IMR-90 (cell line): Measurements from ENCODE around the gene SEMA4D. TPM values are rescaled to one million over a fixed set of nuclear protein-coding genes. Genes with fewer than 3 reads are reported as not detected.

ENCODE experiments used
- ATAC-seq: fragments of 200-7000 bp; cut with Tn5 transposase; 2 replicates; pipeline ENCODE4 v1.9.1; 2020; ENCODE audit warnings: low read depth, mild to moderate bottlenecking, moderate library complexity
- BruUV-seq: library from RNA; stranded (reverse); fragments of 400-500 nt; replicated peaks from 2 replicates; lab custom pipeline; 2021; lab: Mats Ljungman, UMichigan
- CTCF ChIA-PET: fragments of 300-600 bp; formaldehyde crosslinking; extraction: SDS; loops from one replicate; lab custom pipeline; 2021; ENCODE audit warnings: antibody characterized with exemption; lab: Yijun Ruan, JAX
- POLR2A ChIA-PET: fragments of 300-600 bp; sonication (Branson Sonifier 250); formaldehyde crosslinking; loops from one replicate; lab custom pipeline; 2022; ENCODE audit warnings: antibody characterized with exemption; ENCODE audit not compliant: unreplicated experiment; lab: Charles Lee
- DNase-seq: peaks from one replicate; pipeline ENCODE4 v3.0.0; 2013
- H2AFZ ChIP-seq: replicated peaks from 2 replicates; pipeline ENCODE3; 2013; ENCODE audit warnings: low read length, mild to moderate bottlenecking; ENCODE audit not compliant: poor library complexity
- H2AK5ac ChIP-seq: 2 replicates; pipeline ENCODE4 v1.6.1; 2013; ENCODE audit warnings: low read depth, low read length, inconsistent platforms
- H2AK9ac ChIP-seq: replicated peaks from 2 replicates; pipeline ENCODE3; 2013; ENCODE audit warnings: mild to moderate bottlenecking, low read depth, low read length, moderate library complexity; ENCODE audit not compliant: poor library complexity
- H2BK120ac ChIP-seq: 2 replicates; pipeline ENCODE4 v1.6.1; 2013; ENCODE audit warnings: low read depth, low read length, inconsistent platforms
- H2BK15ac ChIP-seq: 3 replicates; pipeline ENCODE4 v1.6.1; 2013; ENCODE audit warnings: low read depth, low read length, inconsistent platforms
- H2BK20ac ChIP-seq: 2 replicates; pipeline ENCODE4 v1.6.1; 2013; ENCODE audit warnings: low read depth, mild to moderate bottlenecking, inconsistent platforms, low read length, moderate library complexity
- H2BK5ac ChIP-seq: 2 replicates; pipeline ENCODE4 v1.6.1; 2013; ENCODE audit warnings: mild to moderate bottlenecking, low read depth, low read length, inconsistent platforms; ENCODE audit not compliant: poor library complexity, severe bottlenecking
- H3K14ac ChIP-seq: replicated peaks from 2 replicates; pipeline ENCODE4 v1.6.1; 2013; ENCODE audit warnings: low read depth, low read length, inconsistent platforms
- H3K18ac ChIP-seq: 2 replicates; pipeline ENCODE4 v1.6.1; 2013; ENCODE audit warnings: low read depth, low read length, control low read depth
- H3K23ac ChIP-seq: 2 replicates; pipeline ENCODE4 v1.6.1; 2013; ENCODE audit warnings: low read depth, low read length, inconsistent platforms
- H3K27ac ChIP-seq: 2 replicates; pipeline ENCODE4 v1.5.1; 2013; ENCODE audit warnings: mild to moderate bottlenecking, control low read depth, low read length; ENCODE audit not compliant: insufficient read depth
- H3K27me3 ChIP-seq: 2 replicates; pipeline ENCODE4 v1.6.1; 2013; ENCODE audit warnings: low read length; ENCODE audit not compliant: control insufficient read depth, insufficient read depth
- H3K36me3 ChIP-seq: 2 replicates; pipeline ENCODE4 v1.6.1; 2013; ENCODE audit warnings: low read length, mixed read lengths; ENCODE audit not compliant: control insufficient read depth, insufficient read depth
- H3K4ac ChIP-seq: 2 replicates; pipeline ENCODE4 v1.6.1; 2013; ENCODE audit warnings: low read depth, low read length, inconsistent platforms
- H3K4me1 ChIP-seq: 2 replicates; pipeline ENCODE4 v1.6.1; 2013; ENCODE audit warnings: low read length, mixed read lengths; ENCODE audit not compliant: control insufficient read depth, insufficient read depth
- H3K4me2 ChIP-seq: 2 replicates; pipeline ENCODE4 v1.6.1; 2013; ENCODE audit warnings: low read depth, mild to moderate bottlenecking, control low read depth, low read length, moderate library complexity
- H3K4me3 ChIP-seq: 2 replicates; pipeline ENCODE4 v1.5.1; 2013; ENCODE audit warnings: low read depth, mild to moderate bottlenecking, control low read depth, low read length, moderate library complexity; ENCODE audit not compliant: insufficient read depth
- H3K56ac ChIP-seq: 2 replicates; pipeline ENCODE4 v1.6.1; 2013; ENCODE audit warnings: low read length, inconsistent platforms; ENCODE audit not compliant: insufficient read depth; ENCODE audit errors: extremely low read depth
- H3K79me1 ChIP-seq, 2 experiments: 2 replicates each; pipeline ENCODE4 v1.6.1; 2013; ENCODE audit warnings: low read length in 2 of 2, inconsistent platforms in 1 of 2, low read depth in 1 of 2
- H3K9ac ChIP-seq: 2 replicates; pipeline ENCODE4 v1.6.1; 2013; ENCODE audit warnings: low read depth, low read length, control low read depth
- H3K9me1 ChIP-seq: 2 replicates; pipeline ENCODE4 v1.6.1; 2013; ENCODE audit warnings: low read length, inconsistent platforms; ENCODE audit not compliant: insufficient read depth
- H3K9me3 ChIP-seq: 2 replicates; pipeline ENCODE4 v1.6.1; 2013; ENCODE audit warnings: low read length; ENCODE audit not compliant: control insufficient read depth, insufficient read depth
- H4K20me1 ChIP-seq: 2 replicates; pipeline ENCODE4 v1.6.1; 2013; ENCODE audit warnings: low read length, inconsistent platforms; ENCODE audit not compliant: insufficient read depth
- H4K5ac ChIP-seq: 2 replicates; pipeline ENCODE4 v1.6.1; 2013; ENCODE audit warnings: mild to moderate bottlenecking, low read depth, low read length, control low read depth
- H4K8ac ChIP-seq, 2 experiments: 2 replicates each; pipeline ENCODE4 v1.6.1; 2013; ENCODE audit warnings: low read depth in 2 of 2, low read length in 2 of 2, control low read depth in 1 of 2, inconsistent platforms in 1 of 2
- H4K91ac ChIP-seq: 2 replicates; pipeline ENCODE4 v1.6.1; 2013; ENCODE audit warnings: low read depth, low read length, inconsistent platforms; ENCODE audit not compliant: insufficient read depth
- BHLHE40 ChIP-seq: fragments of 150-350 bp; IDR thresholded peaks from 2 replicates; pipeline ENCODE4 v1.6.1; 2016; ENCODE audit warnings: mild to moderate bottlenecking, low read depth, low read length
- CEBPB ChIP-seq: IDR thresholded peaks from 2 replicates; pipeline ENCODE4 v1.6.1; 2012; ENCODE audit warnings: low read depth, low read length, improper control_type of control experiment
- CHD1 ChIP-seq: IDR thresholded peaks from 2 replicates; pipeline ENCODE4 v1.6.1; 2012; ENCODE audit warnings: low read depth, low read length, improper control_type of control experiment
- MAFK ChIP-seq: IDR thresholded peaks from 2 replicates; pipeline ENCODE4 v1.6.1; 2012; ENCODE audit warnings: low read depth, low read length, improper control_type of control experiment
- MAZ ChIP-seq: IDR thresholded peaks from 2 replicates; pipeline ENCODE4 v1.6.1; 2012; ENCODE audit warnings: low read depth, mild to moderate bottlenecking, low read length, improper control_type of control experiment, moderate library complexity, borderline replicate concordance
- NFE2L2 ChIP-seq: fragments of 150-350 bp; IDR thresholded peaks from 2 replicates; pipeline ENCODE4 v1.6.1; 2016; ENCODE audit warnings: low read depth, mild to moderate bottlenecking, low read length
- POLR2A ChIP-seq: IDR thresholded peaks from 2 replicates; pipeline ENCODE4 v1.6.1; 2012; ENCODE audit warnings: mild to moderate bottlenecking, low read depth, low read length
- RAD21 ChIP-seq: IDR thresholded peaks from 2 replicates; pipeline ENCODE4 v1.6.1; 2012; ENCODE audit warnings: low read length, improper control_type of control experiment
- RCOR1 ChIP-seq: IDR thresholded peaks from 2 replicates; pipeline ENCODE4 v1.6.1; 2012; ENCODE audit warnings: mild to moderate bottlenecking, low read length, improper control_type of control experiment; ENCODE audit not compliant: insufficient replicate concordance
- RFX5 ChIP-seq: IDR thresholded peaks from 2 replicates; pipeline ENCODE4 v1.8.0; 2012; ENCODE audit warnings: low read depth, mild to moderate bottlenecking, low read length, moderate library complexity
- SMC3 ChIP-seq: fragments of 150-350 bp; IDR thresholded peaks from 2 replicates; pipeline ENCODE4 v1.6.1; 2016; ENCODE audit warnings: low read depth, mild to moderate bottlenecking, antibody characterized with exemption, low read length, moderate library complexity
- WGBS, 2 experiments: methylation state at CpG; one replicate each; pipeline versions ENCODE4 v1.1.5 to v1.1.7; 2013; ENCODE audit warnings: missing lambda C conversion rate in 2 of 2; ENCODE audit not compliant: insufficient read length in 1 of 2; ENCODE audit errors: extremely low coverage in 2 of 2; 5-methylcytosine and 5-hydroxymethylcytosine counted together
- dilution Hi-C: fragments of 300-500 bp; cut with HindIII; formaldehyde crosslinking; loops from one replicate; pipeline ENCODE4 v1.14.3; 2018; ENCODE audit warnings: low sequenced_read_pairs; ENCODE audit not compliant: unreplicated experiment
- in situ Hi-C: fragments of 300-500 bp; cut with MboI; formaldehyde crosslinking; loops from 3 replicates; pipeline ENCODE4 v1.14.3; 2019; ENCODE audit warnings: low sequenced_read_pairs, inconsistent platforms, mixed read lengths
- intact Hi-C: fragments of 100-400 bp; cut with micrococcal nuclease; formaldehyde crosslinking; loops from 2 replicates; pipeline ENCODE4 v1.10.0; 2022
- polyA plus RNA-seq, 3 experiments: library from polyadenylated mRNA; depleted of rRNA; stranded (reverse); fragments of >200 nt; gene quantifications; 2 replicates each; pipeline ENCODE4 v1.2.3, GENCODE V29; 2012; ENCODE audit warnings: low replicate concordance in 1 of 3
- total RNA-seq: library from RNA; depleted of rRNA; stranded (reverse); fragments of >200 nt; gene quantifications from 2 replicates; pipeline ENCODE4 v1.2.3, GENCODE V29; 2012
- TF ChIP-seq, protein P1 (sequence below): fragments of 150-350 bp; IDR thresholded peaks from 2 replicates; pipeline ENCODE4 v1.6.1; 2017; ENCODE audit warnings: mild to moderate bottlenecking, antibody characterized with exemption, low read length, low read depth
- TF ChIP-seq, protein P2 (sequence below): conservative IDR thresholded peaks from 2 replicates; pipeline ENCODE4 v1.5.1; 2012; ENCODE audit warnings: mild to moderate bottlenecking, low read depth, low read length, improper control_type of control experiment
- TF ChIP-seq, protein P3 (sequence below): fragments of 150-350 bp; IDR thresholded peaks from 2 replicates; pipeline ENCODE4 v1.6.1; 2016; ENCODE audit warnings: low read depth, mild to moderate bottlenecking, low read length, moderate library complexity, borderline replicate concordance

Gene SEMA4D
- total and polyA plus RNA-seq, 2 of the 4 experiments (the other 2 are of a cell fraction): 0.90 to 1.5 TPM

DNA sequence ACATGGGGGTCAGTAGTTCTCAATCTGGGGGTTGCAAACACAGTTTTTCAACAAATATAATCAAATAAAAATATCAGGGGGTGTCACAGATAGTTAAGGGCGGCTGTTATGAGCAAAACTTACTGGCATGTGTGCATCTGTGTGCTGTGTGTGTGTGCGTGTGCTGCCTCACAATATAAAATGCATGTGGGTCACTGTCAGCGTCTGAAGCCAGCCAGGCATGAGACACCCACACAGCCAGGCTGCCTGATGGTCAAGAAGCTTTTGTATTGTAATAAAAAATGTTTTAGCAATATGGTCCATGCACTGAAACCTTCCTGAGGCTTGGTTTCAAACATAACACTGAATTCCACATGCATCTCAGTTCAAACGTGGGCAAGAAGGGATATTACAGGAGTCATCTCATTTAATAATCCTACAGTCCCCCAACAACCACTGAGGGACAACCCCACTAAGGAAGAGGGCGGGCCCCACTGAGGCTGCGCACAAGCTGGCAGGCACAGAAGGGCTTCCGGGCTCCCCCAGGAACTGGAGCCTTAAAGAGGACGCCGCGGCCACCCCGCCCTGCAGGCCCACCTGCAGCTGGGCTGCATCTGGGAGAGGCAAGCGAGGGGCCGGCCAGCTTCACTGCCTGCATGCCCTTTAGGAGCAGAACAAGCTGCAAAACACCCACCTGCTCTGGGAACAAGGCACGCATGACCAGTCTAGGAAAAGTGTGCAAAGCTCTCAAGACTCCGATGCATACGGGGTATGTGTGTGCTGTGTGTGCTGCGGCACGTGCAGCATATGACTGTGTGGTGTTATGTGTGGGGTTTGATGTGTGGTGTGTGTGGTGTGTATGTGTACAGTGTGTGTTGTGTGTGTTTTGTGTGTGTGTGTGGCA, 14.1 kb downstream of the SEMA4D start:
- Histone ChIP-seq H3K27ac (no peak overlapping the region), H3K23ac (no peak overlapping the region), H3K56ac (no peak overlapping the region), H2BK20ac (no peak overlapping the region), H3K9ac (no peak overlapping the region), H2BK120ac (no peak overlapping the region), H3K4ac (no peak overlapping the region), H3K18ac (no peak overlapping the region), H3K4me2 (no peak overlapping the region), H4K5ac (no peak overlapping the region), H3K9me1 (peaks cover 7% of the 10 kb centered on the region; the same call in 1 of the 2 replicates), H3K36me3 (peaks cover 3% of the 10 kb centered on the region; the same call in 1 of the 2 replicates), H3K14ac (no peak overlapping the region), H4K20me1 (no peaks in the 10 kb centered on the region), H3K79me1 (peaks cover 0 to 4% of the 10 kb centered on the region in 2 experiments; a peak in 1 of 4 replicates), H4K8ac (no peak overlapping the region), H3K9me3 (peaks cover 4% of the 10 kb centered on the region; the same call in 1 of the 2 replicates), H2AK5ac (peak overlapping the region; percentile 5), H3K4me3 (no peak overlapping the region), H3K4me1 (no peaks in the 10 kb centered on the region; the same call in 1 of the 2 replicates), H3K27me3 (no peaks in the 10 kb centered on the region), H2AFZ (no peak overlapping the region), H2BK15ac (peak overlapping the region; percentile 52; the same call in 1 of the 3 replicates), H4K91ac (no peak overlapping the region), H2BK5ac (peak overlapping the region; percentile 77), H2AK9ac (peak overlapping the region; percentile 57)
- DNase-seq (no peak), ATAC-seq (no peak)
- ChIA-PET CTCF (no interaction called here), POLR2A (no interaction called here)
- intact Hi-C loops: no loop called here
- dilution Hi-C loops: no loop called here
- no TSS peak for BruUV-seq
- in situ Hi-C loops: no loop called here
- WGBS, 2 experiments: 93% methylated on average over 4 of the region's 18 CpGs; no CpG with 5 or more reads in 1 of the 2 experiments
- TF ChIP-seq BHLHE40 (no peak), MAZ (no peak), RFX5 (no peak), NFE2L2 (no peak), RAD21 (no peak), POLR2A (no peak), CEBPB (no peak), RCOR1 (no peak), CHD1 (no peak), MAFK (no peak), SMC3 (no peak)
- TF ChIP-seq, protein P1, sequence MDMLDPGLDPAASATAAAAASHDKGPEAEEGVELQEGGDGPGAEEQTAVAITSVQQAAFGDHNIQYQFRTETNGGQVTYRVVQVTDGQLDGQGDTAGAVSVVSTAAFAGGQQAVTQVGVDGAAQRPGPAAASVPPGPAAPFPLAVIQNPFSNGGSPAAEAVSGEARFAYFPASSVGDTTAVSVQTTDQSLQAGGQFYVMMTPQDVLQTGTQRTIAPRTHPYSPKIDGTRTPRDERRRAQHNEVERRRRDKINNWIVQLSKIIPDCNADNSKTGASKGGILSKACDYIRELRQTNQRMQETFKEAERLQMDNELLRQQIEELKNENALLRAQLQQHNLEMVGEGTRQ: no peak
- TF ChIP-seq, protein P2, sequence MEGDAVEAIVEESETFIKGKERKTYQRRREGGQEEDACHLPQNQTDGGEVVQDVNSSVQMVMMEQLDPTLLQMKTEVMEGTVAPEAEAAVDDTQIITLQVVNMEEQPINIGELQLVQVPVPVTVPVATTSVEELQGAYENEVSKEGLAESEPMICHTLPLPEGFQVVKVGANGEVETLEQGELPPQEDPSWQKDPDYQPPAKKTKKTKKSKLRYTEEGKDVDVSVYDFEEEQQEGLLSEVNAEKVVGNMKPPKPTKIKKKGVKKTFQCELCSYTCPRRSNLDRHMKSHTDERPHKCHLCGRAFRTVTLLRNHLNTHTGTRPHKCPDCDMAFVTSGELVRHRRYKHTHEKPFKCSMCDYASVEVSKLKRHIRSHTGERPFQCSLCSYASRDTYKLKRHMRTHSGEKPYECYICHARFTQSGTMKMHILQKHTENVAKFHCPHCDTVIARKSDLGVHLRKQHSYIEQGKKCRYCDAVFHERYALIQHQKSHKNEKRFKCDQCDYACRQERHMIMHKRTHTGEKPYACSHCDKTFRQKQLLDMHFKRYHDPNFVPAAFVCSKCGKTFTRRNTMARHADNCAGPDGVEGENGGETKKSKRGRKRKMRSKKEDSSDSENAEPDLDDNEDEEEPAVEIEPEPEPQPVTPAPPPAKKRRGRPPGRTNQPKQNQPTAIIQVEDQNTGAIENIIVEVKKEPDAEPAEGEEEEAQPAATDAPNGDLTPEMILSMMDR: no peak
- TF ChIP-seq, protein P3, sequence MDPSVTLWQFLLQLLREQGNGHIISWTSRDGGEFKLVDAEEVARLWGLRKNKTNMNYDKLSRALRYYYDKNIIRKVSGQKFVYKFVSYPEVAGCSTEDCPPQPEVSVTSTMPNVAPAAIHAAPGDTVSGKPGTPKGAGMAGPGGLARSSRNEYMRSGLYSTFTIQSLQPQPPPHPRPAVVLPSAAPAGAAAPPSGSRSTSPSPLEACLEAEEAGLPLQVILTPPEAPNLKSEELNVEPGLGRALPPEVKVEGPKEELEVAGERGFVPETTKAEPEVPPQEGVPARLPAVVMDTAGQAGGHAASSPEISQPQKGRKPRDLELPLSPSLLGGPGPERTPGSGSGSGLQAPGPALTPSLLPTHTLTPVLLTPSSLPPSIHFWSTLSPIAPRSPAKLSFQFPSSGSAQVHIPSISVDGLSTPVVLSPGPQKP: no peak
